RWPE2 (cell line): ENCODE measurements around the gene ELOVL6.

ENCODE experiments used
- ATAC-seq: fragments of 200-7000 bp; cut with Tn5 transposase; 3 replicates; pipeline ENCODE4 v1.9.1; 2021; ENCODE audit warnings: low read depth
- DNase-seq: peaks from one replicate; pipeline ENCODE4 v3.0.0-alpha.2; 2020; ENCODE audit warnings: low spot score
- H3K27ac ChIP-seq: fragments of 450-650 bp; 2 replicates; pipeline ENCODE4 v1.5.1; 2017; ENCODE audit warnings: mild to moderate bottlenecking; ENCODE audit not compliant: poor library complexity, severe bottlenecking
- H3K27me3 ChIP-seq: fragments of 250-450 bp; sonication (Bioruptor Pico); 2 replicates; pipeline ENCODE4 v1.5.1; 2021; ENCODE audit warnings: mild to moderate bottlenecking, moderate library complexity; ENCODE audit not compliant: insufficient read depth, poor library complexity, severe bottlenecking
- H3K36me3 ChIP-seq: fragments of 250-450 bp; sonication (Bioruptor Pico); 2 replicates; pipeline ENCODE4 v1.5.1; 2020; ENCODE audit warnings: low read depth, mild to moderate bottlenecking, moderate library complexity
- H3K4me1 ChIP-seq: fragments of 250-450 bp; sonication (Bioruptor Pico); 2 replicates; pipeline ENCODE4 v1.5.1; 2021; ENCODE audit warnings: mild to moderate bottlenecking, moderate library complexity; ENCODE audit not compliant: insufficient read depth, poor library complexity, severe bottlenecking
- H3K4me3 ChIP-seq: fragments of 250-450 bp; sonication (Bioruptor Pico); 2 replicates; pipeline ENCODE4 v1.5.1; 2021; ENCODE audit warnings: mild to moderate bottlenecking, moderate library complexity; ENCODE audit not compliant: severe bottlenecking
- H3K9me3 ChIP-seq: fragments of 250-450 bp; sonication (Bioruptor Pico); 2 replicates; pipeline ENCODE4 v1.5.1; 2021; ENCODE audit warnings: mild to moderate bottlenecking, moderate library complexity; ENCODE audit not compliant: severe bottlenecking
- TF ChIP-seq, protein P1 (sequence below): fragments of 450-650 bp; IDR thresholded peaks from one replicate; pipeline ENCODE4 v1.5.1; 2017; ENCODE audit warnings: mild to moderate bottlenecking, moderate library complexity; ENCODE audit not compliant: poor library complexity, severe bottlenecking

The ELOVL6 gene

DNA sequence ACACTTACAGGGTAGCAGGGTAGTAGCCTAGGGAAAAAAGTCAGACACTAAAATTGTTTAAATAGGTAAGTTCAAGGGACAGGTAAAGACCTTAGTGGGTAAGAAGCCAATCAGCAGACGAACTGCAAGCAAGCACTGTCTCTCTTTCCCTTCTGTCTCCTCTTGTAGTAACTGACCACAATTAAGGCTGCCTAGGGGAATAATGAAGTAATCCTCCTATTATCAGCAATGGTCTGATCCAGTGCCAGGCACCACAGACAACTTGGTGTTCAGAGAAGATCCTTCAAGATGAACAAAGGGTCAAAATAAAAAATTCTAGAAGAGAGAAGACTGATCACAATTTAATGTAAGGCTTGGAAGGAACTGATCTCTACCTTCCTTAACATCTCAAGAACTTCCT, 62.9 kb downstream of the ELOVL6 start:
- H3K27me3 ChIP-seq: no peaks in the 10 kb centered on the region
- no peak overlapping the region for H3K4me3 ChIP-seq
- H3K36me3 ChIP-seq: peaks cover 19% of the 10 kb centered on the region
- TF ChIP-seq, protein P1, sequence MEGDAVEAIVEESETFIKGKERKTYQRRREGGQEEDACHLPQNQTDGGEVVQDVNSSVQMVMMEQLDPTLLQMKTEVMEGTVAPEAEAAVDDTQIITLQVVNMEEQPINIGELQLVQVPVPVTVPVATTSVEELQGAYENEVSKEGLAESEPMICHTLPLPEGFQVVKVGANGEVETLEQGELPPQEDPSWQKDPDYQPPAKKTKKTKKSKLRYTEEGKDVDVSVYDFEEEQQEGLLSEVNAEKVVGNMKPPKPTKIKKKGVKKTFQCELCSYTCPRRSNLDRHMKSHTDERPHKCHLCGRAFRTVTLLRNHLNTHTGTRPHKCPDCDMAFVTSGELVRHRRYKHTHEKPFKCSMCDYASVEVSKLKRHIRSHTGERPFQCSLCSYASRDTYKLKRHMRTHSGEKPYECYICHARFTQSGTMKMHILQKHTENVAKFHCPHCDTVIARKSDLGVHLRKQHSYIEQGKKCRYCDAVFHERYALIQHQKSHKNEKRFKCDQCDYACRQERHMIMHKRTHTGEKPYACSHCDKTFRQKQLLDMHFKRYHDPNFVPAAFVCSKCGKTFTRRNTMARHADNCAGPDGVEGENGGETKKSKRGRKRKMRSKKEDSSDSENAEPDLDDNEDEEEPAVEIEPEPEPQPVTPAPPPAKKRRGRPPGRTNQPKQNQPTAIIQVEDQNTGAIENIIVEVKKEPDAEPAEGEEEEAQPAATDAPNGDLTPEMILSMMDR: no peak
- DNase-seq: no peak
- peaks cover 2% of the 10 kb centered on the region for H3K9me3 ChIP-seq
- ATAC-seq: no peak
- no peak overlapping the region for H3K27ac ChIP-seq
- peaks cover 10% of the 10 kb centered on the region for H3K4me1 ChIP-seq

DNA sequence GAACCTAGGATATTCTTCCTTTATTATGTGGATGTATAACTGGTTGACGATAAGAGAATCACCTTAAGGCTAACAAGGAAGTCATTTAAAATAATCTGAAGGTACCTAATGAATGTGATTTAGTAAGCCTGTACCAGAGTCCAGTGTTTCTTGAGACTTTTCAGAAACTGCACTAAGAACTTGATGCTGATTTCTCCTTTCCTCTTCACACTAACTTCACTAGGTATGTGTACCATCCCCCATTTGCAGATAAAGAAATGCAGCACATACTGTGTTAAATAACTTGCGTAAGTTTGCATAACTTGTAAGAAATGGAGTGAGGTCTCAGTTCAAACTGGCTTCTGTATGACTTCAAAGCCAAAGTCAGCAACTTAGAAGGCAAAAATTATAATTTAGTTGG, 63.3 kb downstream of the ELOVL6 start:
- H3K4me1 ChIP-seq: peaks cover 10% of the 10 kb centered on the region
- ATAC-seq (no peak), DNase-seq (no peak)
- no peaks in the 10 kb centered on the region for H3K27me3 ChIP-seq
- no peak overlapping the region for H3K4me3 ChIP-seq
- TF ChIP-seq, protein P1: no peak
- peaks cover 19% of the 10 kb centered on the region for H3K36me3 ChIP-seq
- H3K9me3 ChIP-seq: peaks cover 2% of the 10 kb centered on the region
- H3K27ac ChIP-seq: no peak overlapping the region

DNA sequence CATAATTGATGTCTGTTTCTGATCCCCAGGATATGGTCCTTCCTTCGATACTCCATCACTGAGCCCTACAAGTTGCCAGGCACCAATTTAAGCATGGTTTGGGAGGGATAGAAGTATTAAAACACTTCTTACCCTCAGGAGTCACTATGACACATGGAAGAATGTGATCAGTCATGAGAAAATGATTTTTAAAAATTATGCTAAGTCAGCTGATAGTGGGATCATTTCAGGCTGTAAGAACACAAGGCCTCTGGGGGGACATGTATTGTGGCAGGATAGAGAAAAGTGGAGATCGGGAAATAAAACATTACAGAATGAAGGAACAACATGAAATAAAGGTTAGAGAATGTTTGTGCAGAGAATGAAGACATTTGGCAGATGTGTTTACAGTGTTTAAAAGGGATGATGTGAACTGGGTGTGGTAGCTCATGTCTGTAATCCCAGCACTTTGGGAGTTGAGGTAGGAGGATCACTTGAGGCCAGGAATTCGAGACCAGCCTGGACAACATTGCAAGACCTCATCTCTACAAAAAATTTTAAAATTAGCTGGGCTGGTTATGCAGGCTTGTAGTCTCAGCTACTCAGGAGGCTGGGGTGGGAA, 64.0 kb downstream of the ELOVL6 start:
- H3K27me3 ChIP-seq: no peaks in the 10 kb centered on the region
- DNase-seq (no peak), ATAC-seq (no peak)
- no peak overlapping the region for H3K27ac ChIP-seq
- peaks cover 19% of the 10 kb centered on the region for H3K36me3 ChIP-seq
- TF ChIP-seq, protein P1: no peak
- no peak overlapping the region for H3K4me3 ChIP-seq
- peaks cover 10% of the 10 kb centered on the region for H3K4me1 ChIP-seq
- H3K9me3 ChIP-seq: peaks cover 2% of the 10 kb centered on the region

DNA sequence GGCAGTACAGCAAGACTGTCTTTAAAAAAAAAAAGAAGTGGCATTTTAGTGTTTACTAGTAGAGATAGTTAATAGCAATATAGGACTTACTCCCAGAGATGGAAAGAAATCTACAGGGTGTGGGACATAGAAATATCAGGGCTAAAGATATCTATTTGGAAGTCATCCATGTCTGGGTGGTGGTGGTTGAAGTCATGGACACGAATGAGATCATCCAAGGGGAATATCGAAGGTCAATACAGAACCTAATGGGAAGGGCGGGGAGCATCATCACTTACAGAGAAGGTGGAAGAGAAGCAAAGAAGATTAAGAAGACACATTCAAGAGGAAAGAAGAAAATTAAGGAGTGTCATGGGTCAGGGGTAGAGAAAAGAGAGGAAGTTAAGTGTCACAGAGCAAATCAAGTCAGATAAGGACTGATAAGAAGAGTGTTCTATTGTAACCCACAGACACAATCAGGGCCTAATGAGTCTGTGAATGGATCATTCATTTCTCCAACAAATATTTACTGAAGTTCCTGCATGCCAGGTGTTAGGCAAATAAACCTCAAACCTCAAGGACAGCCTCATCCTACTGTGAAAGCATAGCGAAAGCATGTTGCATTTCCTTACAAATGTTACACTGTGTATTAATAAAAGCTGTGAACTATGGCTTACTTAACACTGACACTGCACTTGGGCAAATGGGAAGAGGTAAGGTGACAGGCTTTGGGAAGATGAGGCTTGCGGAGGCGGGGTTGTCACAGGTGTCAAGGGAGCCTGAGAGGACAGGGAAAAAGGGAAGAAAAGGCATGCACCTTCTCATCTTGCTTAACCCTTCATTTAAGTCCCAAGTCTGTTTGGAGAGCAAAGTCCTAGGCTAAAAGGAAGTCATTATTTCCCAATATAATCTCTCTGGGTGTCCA, 65.3 kb downstream of the ELOVL6 start:
- Histone ChIP-seq H3K4me1 (peaks cover 22% of the 10 kb centered on the region), H3K27ac (no peak overlapping the region), H3K4me3 (no peak overlapping the region), H3K27me3 (no peaks in the 10 kb centered on the region), H3K9me3 (no peaks in the 10 kb centered on the region), H3K36me3 (peaks cover 13% of the 10 kb centered on the region)
- ATAC-seq (no peak), DNase-seq (no peak)
- TF ChIP-seq, protein P1: no peak
